GM15510 (cell line): ENCODE measurements around the gene DIP2A.

Experiments
- POLR2A ChIP-seq: IDR thresholded peaks from 3 replicates; pipeline ENCODE4 v1.6.1; 2011; ENCODE audit warnings: borderline replicate concordance; ENCODE audit not compliant: insufficient read length; ENCODE audit errors: extremely low read depth

The DIP2A gene

DNA sequence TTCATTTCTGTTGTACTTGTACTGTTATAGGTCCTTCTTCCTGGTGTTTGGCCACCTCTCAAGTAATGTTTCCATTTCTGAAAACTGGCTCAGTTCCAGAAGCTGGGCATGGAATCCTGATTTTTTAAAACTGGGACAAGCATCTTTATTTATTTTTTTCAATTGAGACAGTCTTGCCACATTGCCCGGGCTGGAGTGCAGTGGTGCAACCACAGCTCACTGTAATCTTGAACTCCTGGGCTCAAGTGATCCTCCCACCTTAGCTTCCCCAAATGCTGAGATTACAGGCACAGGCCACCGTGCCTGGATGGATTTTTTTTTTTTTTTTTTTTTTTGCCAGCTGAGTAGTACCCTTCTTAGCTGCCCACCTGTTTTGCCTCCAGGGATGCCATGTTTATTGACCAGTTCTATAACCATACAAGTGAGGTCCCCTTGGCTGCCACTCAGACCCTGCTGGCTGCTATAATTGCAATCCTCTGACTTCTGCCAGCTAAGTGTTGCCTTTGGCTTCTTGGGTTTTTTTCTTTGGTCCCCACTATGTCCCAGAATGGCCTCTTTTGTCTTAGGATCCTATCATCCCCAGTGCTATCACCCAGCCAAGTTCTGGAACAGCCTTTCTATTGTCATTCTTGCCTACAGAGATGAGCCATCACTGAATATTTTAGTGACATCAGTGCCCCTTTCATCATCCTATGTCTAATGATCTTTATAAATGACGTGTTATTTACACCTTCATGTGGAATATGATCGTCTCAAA is 3.9 kb upstream of the DIP2A start:
- no peak for TF ChIP-seq POLR2A

DNA sequence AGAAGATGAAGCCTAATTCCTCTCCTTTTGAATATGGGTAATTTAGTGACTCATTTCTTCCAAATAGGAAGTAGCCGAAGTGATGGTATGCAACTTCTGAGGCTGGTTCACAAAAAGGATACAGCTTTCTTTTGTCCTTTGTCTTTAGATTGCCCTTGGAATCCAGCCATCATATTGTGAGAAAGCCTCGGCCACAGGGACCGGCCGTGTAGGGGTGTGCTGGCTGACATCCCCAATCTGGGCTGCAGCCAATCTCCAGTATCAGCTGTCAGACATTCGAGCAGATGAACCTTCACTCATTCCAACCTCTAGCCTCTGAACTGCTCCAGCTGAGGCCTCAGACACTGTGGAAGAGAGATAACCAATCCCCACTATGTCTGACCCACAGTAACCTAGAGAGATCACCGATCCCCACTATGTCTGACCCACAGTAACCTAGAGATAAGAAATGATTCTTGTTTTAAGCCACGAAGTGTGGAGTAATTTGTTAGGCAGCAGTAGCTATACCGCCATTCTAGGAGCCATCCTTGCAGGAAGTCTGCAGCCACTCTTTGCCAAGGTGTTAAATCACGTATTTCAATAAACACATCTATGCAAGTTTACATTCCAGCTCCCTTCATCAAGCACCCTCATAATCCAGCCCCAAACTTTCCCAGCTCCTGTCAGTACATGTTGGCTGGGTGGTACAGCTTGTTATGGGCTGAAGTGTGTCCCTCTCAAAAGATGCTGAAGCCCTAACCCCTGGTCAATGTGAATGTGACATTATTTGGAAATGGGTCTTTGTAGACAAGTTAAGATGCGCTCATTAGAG is 2.9 kb upstream of the DIP2A start:
- TF ChIP-seq POLR2A = no peak

DNA sequence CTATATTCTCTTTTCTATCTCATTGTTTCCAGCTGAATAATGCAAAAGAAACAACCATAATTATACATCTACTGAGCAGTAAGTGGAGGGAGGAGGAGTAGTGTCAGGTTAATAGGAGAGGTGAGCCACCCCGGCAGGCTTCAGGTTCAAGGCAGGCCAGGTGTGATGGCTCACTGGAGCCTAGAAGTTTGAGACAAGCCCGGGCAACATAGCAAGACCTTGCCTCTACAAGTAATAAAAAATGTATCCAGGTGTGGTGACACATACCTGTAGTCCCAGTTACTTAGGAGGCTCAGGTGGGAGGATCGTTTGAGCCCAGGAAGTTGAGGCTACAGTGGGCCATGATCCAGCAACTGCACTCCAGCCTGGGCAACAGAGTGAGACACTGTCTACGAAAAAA is 1.9 kb upstream of the DIP2A start:
- TF ChIP-seq POLR2A = no peak

GRCh38 chr21:46457801-46458314 is 833 bp upstream of the DIP2A start:
- no peak for TF ChIP-seq POLR2A

DNA sequence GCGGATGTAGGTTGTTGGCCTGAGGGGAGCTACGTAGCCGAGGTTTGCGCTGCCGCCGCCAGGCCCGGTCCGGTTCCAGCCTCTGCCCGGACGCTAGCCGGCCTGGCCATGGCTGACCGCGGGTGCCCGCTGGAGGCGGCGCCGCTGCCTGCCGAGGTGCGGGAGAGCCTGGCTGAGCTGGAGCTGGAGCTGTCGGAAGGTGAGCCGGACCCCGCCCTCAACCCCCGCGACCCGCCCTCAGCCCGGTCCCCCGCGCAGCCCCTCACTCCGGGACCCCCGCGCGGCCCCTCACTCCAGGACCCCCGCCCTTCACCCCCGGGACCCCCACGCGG is 299 bp downstream of the DIP2A start:
- TF ChIP-seq POLR2A = no peak

- no peak for TF ChIP-seq POLR2A
Measured at GRCh38 chr21:46459356-46460112, 843 bp downstream of the DIP2A start.

DNA sequence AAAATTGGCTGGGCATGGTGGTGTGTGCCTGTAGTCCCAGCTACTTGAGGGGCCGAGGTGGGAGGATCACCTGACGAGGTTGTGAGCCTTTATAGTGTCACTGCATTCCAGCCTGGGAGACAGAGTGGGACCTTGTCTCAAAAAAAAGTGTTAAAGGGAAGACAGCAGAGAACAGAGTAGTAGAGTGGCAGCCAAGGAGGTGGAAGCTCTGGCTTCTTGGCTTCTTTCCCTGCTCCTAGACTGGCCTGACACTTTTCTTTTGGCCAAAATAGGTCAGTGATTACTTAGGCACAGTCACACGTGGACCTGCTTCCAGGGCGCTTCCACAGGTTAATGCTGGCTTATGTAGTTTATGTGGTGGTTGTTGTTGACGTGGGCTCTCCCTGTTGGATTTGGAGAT is 3.2 kb downstream of the DIP2A start:
- TF ChIP-seq POLR2A = no peak

DNA sequence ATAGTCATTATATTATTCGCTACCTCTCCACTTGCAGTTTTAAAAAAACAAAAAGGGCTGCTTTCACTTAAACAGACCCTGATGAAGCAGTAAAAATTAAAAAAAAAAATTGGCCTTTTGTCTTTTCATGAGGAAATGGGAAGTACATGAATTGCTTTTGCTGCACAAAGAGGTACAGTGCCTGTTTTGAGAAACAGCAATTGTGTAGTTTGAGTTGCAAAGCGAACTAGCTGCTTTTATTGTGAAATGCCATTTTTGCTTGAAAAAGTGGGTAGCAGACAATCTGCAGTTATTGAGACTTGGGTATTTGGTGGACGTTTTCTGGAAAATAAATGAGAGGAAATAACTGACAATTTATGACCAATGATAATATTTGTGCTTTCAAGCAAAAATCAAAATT is 7.0 kb downstream of the DIP2A start:
- TF ChIP-seq POLR2A = no peak

GRCh38 chr21:46468108-46468774 is 9.6 kb downstream of the DIP2A start:
- no peak for TF ChIP-seq POLR2A

DNA sequence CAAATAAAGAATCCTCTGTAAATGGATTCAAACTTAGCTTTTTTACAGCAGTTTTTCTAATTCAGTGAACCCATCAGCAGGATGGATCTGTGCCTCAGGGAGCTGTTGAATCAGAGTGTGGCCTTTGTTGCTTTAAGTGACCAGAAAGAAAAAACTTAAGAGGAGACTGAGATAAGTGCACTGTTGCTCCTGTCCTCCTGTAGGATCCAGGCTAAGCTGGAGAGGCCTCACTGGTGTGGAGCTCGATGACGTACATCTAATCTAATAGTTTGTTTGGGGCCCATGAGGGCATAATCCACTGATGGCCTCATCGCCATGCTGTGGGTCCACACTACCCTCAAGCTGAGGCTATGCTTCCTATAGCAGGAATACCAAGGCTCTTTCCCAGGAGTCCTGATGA is 10.6 kb downstream of the DIP2A start:
- no peak for TF ChIP-seq POLR2A

- no peak for TF ChIP-seq POLR2A
Measured at GRCh38 chr21:46471514-46471913, 12.8 kb downstream of the DIP2A start.

- no peak for TF ChIP-seq POLR2A
Measured at GRCh38 chr21:46472246-46472645, 13.6 kb downstream of the DIP2A start.

GRCh38 chr21:46474382-46474781 is 15.7 kb downstream of the DIP2A start:
- TF ChIP-seq POLR2A = no peak

DNA sequence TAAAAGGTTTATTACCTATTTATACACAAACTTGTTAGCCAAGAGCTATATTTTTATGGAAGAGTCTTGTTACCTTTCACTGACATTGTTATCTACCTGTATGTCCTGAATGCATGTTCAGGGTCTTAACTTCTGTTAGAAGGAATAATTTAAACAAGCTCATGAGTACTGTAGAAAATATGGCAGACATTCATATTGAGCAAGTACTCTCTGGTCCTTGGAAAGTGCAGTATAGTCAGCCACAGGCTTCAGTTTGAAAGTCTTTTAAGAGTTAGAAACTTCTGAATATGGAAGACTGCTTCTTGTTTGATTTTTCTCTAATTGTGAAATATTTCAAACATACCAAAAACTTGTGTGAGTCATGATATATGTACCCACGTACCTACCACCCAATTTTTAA is 16.6 kb downstream of the DIP2A start:
- TF ChIP-seq POLR2A = no peak

GRCh38 chr21:46477765-46478164 is 19.1 kb downstream of the DIP2A start:
- TF ChIP-seq POLR2A = no peak
